NOMO-1 treated with dmso at 0.1 percent for 144 hours (cell line): Measurements from ENCODE around the gene KLHL20.
"Not testable (repeated sequence)": the region's sequence is repeated elsewhere in the genome, so short reads cannot be mapped to it uniquely, and the experiment has no call there.

Experiments used
- DNase-seq: peaks from one replicate; lab custom pipeline; 2025; ENCODE audit not compliant: unreplicated experiment; lab: John Stamatoyannopoulos, UW

The KLHL20 gene, protein sequence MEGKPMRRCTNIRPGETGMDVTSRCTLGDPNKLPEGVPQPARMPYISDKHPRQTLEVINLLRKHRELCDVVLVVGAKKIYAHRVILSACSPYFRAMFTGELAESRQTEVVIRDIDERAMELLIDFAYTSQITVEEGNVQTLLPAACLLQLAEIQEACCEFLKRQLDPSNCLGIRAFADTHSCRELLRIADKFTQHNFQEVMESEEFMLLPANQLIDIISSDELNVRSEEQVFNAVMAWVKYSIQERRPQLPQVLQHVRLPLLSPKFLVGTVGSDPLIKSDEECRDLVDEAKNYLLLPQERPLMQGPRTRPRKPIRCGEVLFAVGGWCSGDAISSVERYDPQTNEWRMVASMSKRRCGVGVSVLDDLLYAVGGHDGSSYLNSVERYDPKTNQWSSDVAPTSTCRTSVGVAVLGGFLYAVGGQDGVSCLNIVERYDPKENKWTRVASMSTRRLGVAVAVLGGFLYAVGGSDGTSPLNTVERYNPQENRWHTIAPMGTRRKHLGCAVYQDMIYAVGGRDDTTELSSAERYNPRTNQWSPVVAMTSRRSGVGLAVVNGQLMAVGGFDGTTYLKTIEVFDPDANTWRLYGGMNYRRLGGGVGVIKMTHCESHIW

DNA sequence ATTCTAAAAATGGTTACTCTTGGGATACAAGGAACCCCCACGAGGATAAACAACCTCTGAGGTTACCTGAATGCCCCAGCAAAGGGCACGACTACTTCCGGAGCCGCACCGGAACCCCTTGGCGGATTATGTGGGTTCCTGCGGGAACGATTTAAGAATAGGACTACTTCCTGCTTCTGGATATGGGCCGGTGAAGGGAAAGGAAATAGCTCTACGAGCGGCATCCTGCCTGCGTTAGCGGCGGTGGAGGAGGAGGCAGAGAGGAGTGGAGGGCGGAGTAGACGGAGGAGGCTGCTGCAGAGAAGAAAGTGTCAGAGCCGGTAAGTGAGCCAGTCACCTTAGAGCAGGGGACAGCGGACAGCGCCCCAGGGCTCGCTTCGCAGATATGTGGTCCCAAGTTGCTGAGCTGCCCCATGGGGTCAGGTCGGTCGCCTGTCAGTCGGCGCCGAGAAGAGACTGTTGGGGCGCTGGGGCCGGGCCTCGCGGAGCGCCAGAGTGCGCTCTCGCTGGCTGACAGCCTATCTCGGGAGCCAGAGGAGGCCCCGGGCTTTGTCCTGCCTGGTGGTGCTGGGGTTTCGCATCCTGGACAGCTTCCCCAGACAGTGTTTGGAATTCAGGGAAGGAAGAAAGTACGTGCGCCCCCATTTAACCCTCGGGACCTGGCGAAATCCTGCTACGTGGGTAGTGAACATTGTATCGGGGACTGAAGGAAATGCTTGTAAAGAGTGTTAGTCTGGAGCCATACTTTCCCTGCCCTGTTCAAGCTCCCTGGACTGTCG lies at the start of gene KLHL20:
Gene KLHL20 (plus strand): TSS at position 223 of the 779 bp plus-strand sequence. CDS start 1,063 bp downstream, outside the sequence.
- peak; percentile 91 for DNase-seq

DNA sequence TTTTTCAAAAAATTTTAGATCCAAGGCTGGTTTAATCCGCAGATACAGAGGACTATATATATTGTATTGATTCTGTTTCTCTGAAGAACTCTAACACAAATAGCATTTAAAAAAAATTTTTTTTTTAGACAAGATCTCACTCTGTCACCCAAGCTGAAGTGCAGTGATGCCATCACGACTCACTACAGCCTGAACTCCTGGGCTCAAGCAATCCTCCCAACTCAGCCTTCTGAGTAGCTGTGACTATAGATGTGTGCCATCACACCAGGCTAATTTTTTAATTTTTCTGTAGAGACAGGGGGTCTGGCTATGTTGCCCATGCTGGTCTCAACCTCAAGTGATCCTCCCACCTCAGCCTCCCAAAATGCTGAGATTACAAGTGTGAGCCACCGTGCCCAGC lies 48.1 kb upstream of the KLHL20 start:
- no peak for DNase-seq

DNA sequence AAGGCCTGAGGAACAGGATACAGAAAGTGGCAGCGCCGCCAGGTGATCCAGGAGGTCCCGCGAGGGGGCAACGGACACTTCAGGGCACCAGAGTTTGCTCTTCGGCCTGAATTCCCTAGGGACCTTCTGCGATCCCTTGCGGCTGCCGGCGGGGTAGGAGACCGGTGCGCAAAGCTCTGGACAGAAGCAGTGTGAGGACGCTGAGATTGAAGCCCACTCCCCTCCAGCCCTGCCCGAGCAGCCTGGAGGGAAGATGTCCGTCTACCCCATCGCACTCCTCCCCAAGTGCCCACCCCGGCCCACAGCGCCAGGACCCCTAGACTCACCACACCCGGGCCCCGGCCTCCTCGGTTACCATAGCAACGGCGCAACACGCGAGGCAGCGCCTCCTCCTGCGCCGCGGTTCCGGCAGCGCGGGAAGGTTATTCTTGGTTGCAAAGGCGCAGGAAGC lies 45.3 kb upstream of the KLHL20 start, which contains the start of gene ANKRD45:
Gene ANKRD45 (minus strand): TSS at position 361 of the 451 bp plus-strand sequence. CDS start 10,433 bp downstream, outside the sequence.
- DNase-seq = no peak

DNA sequence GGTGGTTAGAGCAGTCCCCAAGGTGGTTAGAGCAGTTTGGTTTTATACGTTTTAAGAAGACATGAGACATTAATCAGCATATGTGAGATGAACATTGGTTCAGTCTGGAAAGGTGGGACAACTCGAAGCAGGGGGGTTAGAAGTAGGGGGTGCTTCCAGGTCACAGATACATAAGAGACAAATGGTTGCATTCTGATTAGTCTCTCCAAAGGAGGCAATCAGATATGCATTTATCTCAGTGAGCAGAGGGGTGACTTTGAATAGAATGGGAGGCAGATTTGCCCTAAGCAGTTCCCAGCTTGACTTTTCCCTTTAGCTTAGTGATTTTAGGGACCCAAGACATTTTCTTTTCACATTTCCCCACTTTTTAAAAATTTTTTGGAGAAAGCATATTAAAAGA lies 40.3 kb upstream of the KLHL20 start:
- not testable (repeated sequence) for DNase-seq

DNA sequence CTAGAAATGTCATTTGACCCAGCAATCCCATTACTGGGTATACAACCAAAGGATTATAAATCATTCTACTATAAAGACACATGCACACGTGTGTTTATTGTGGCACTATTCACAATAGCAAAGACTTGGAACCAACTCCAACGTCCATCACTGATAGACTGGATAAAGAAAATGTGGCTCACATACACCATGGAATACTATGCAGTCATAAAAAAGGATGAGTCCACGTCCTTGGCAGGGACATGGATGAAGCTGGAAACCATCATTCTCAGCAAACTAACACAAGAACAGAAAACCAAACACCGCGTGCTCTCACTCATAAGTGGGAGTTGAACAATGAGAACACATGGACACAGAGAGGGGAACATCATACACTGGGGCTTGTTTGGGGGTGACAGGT lies 34.6 kb upstream of the KLHL20 start:
- DNase-seq = not testable (repeated sequence)

DNA sequence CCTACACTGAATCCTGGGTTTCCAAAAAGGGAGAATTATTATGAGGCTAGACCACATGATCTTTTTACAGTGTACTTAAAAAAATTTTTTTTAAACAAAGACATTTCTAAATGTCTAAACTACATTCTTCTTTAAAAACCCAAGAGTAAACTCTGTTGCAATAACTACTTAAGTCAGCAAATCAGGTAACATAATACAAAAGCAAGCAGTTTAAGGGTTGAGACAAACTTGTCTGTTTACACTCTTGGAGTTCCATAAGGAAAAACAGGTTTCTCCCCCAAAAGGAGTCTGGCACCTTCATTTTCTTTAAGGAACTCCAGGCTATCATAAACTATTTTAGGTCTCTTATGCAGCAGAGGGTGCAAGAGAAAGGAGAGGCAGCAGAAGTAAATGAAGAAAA lies 32.6 kb upstream of the KLHL20 start:
- no peak for DNase-seq

DNA sequence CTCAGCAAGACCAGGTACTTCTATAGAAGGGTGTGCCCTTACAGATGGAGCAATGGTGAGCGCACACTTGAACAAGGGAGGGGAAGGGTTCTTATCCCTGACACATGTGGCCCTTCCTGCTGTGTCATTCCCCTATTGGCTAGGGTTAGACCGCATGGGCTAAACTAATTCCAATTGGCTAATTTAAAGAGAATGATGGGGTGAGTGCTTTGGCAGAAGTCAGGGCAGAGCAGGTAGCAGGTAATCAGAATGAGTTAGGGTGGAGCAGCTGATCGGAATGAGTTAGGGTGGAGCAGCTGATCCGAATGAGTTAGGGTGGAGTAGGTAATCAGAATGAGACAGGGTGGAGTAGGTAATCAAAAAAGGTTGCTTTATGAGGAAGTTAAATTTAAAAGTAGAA lies 30.9 kb upstream of the KLHL20 start:
- DNase-seq = not testable (repeated sequence)

DNA sequence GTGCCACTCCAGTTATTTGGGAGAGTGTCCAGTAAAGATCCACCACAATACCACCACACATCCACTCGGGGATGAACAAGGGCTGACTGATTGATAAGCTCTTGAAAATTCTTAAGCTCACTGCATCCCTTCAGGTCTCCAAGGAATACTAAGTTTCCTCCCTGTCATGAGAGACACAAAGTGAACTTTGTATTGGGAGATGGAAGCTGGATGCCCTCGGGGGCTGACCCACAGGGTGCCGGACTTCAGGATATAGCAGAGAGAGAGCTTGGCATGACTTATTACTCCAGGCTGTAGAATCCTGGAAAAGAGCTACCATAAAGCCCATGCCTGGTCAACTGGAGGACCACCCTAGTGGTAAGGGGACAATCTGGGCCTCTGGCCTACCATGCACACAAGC lies 29.7 kb upstream of the KLHL20 start:
- not testable (repeated sequence) for DNase-seq

DNA sequence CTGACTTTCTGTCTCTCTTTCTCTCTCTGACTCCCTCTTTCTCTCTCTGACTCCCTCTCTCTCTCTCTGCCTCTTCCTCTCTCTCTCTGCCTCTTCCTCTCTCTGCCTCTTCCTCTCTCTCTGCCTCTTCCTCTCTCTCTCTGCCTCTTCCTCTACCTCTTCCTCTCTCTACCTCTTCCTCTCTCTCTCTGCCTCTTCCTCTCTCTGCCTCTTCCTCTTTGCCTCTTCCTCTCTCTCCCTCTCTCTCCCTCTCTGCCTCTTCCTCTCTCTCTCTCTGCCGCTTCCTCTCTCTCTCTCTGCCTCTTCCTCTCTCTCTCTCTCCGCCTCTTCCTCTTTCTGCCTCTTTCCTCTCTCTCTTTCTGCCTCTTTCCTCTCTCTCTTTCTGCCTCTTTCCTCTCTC lies 26.5 kb upstream of the KLHL20 start:
- no peak for DNase-seq

DNA sequence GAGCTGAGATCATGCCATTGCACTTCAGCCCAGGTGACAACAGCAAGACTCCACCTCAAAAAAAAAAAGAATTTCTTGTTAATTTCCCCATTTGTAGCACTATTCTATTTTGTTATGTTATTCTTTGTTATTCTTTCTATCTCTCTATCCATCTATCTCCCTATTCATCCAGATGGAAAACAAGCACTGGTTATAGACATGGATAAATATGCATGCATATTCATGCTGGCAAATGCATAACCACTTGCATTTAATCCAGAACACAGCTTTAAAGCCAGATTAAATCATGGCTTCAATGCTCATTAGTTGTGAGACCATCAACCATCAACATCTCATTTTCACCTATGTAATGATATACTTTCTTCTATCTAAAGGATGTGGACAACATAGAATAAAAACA lies 21.5 kb upstream of the KLHL20 start:
- DNase-seq = no peak

DNA sequence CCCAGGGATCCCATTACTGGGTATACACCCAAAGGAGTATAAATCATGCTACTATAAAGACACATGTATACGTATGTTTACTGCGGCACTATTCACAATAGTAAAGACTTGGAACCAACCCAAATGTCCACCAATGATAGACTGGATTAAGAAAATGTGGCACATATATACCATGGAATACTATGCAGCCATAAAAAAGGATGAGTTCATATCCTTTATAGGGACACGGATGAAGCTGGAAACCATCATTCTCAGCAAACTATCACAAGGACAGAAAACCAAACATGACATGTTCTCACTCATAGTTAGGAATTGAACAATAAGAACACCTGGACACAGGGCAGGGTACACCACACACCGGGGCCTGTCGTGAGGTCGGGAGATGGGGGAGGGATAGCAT lies 13.5 kb upstream of the KLHL20 start:
- not testable (repeated sequence) for DNase-seq

DNA sequence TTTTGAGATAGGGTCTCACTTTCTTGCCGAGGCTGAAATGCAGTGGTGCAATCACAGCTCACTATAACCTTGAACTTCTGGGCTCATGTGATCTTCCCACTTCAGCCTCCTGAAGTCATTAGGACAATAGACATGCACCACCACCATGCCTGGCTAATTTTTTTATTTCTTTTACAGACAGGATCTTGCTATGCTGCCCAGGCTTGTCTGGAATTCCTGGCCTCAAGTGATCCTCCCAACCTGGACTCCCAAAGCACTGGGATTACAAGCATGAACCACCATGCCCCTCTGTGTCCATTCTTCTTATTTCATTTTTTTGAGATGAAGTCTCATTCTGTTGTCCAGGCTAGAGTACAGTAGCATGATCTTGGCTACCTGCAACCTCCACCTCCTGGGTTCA lies 12.0 kb upstream of the KLHL20 start:
- no peak for DNase-seq

DNA sequence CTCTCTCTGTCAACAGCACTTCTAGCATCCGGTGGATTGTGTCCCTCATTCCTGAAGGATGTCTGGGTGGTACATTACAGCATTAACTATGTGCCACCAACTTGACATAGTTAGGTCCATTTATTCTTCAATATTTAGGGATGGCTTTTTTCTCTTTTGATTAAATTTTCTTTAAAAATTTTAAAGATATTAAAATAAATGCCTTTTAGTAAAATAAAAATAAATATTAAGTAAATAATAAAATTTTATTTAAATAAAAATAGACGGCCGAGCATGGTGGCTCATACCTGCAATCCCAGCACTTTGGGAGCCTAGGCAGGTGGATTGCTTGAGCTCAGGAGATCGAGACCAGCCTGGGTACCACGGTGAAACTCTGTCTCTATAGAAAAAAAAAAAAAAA lies 9.7 kb upstream of the KLHL20 start:
- DNase-seq = no peak

DNA sequence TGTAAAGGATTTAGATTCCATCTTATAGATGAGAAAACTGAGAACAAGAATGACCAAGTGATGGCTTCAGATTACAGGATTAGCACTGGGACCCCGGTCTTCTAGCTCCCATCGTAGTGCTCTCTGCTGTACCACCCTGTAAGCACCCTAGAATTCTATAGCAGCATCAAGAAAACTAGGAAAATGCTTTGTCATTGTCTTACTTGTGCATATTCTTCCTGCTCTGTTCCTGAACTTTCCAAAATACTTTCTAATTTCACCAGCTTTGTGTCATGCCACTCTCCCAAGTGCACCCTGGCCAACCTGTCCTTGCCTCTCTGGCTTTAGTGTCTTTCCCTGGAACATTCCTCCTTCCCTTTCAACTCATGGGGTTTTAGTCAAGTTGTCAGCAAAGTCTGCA lies 6.0 kb upstream of the KLHL20 start:
- DNase-seq = no peak

DNA sequence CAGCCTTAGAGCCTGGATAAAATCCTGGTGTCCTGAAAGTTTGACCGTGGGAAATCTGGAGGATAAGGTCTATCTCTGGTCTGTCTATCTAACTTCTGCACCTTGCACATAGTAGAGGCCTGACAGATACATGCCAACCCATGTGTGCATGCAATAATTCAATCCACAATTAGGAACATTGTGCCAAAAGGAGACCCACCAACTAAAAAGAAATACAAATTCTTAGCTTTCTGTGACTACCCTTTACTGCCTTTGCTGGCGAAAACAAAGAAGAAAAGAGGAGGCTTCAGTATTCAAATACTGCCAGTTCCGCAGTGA lies 381 bp upstream of the KLHL20 start:
- DNase-seq = no peak

DNA sequence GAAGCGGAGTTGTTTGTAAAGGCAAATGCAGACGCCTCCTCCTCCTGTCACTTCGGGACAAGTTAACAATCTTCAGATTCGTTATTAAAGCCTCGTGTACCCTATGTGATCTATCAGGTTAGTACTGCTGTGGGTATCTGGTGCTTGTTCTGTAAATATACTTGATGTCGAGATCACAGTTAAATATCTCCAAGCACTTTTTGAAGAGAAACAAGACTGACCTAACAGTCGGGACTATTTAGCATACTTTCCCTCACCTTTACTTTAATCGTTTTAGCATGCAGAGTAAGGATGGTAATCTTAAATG lies 710 bp downstream of the KLHL20 start:
- DNase-seq = no peak

DNA sequence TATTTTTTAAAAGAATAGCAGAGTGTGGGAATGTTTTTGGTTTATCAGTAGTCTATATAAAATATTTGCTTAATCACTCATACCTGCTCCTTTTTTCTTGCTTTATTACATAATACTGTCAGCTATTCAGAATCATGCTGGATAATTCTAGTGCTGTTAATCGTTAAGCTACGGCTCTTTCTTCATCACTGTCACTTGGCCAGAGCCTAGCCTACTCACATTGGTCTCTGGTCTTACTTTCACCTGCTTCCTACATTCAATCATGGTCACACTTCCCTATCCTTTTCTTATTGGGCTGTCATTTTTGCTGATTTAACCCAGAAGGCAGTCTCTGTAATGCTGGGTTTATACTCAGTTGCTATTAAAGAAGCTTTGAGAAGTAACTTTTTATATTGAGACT lies 2.5 kb downstream of the KLHL20 start:
- DNase-seq = no peak

DNA sequence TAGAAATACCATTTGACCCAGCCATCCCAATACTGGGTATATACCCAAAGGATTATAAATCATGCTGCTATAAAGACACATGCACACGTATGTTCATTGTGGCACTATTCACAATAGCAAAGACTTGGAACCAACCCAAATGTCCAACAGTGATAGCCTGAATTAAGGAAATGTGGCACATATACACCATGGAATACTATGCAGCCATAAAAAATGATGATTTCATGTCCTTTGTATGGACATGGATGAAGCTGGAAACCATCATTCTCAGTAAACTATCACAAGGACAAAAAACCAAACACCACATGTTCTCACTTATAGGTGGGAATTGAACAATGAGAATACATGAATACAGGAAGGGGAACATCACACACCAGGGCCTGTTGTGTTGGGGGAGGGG lies 16.6 kb downstream of the KLHL20 start:
- not testable (repeated sequence) for DNase-seq

DNA sequence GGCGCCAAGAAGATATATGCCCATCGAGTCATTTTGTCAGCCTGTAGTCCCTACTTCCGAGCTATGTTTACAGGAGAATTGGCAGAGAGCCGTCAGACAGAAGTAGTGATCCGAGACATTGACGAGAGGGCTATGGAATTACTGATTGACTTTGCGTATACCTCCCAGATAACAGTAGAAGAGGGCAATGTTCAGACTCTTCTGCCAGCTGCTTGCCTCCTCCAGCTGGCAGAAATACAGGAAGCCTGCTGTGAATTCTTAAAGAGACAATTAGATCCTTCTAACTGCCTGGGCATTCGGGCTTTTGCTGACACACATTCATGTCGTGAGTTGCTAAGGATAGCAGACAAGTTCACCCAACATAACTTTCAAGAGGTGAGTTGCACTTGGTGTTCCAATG lies 19.1 kb downstream of the KLHL20 start:
- no peak for DNase-seq

DNA sequence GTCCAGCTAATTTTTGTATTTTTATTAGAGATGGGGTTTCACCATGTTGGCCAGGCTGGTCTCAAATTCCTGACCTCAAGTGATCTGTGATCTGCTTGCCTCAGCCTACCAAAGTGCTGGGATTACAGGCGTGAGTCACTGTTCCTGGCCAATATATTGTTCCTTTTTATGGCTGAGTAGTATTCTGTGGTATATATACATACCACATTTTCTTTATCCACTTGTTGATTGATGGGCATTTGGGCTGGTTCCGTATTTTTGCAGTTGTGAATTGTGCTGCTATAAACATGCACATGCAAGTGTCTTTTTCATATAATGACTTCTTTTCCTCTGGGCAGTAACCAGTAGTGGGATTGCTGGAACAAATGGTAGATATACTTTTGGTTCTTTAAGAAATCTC lies 21.3 kb downstream of the KLHL20 start:
- DNase-seq = not testable (repeated sequence)

DNA sequence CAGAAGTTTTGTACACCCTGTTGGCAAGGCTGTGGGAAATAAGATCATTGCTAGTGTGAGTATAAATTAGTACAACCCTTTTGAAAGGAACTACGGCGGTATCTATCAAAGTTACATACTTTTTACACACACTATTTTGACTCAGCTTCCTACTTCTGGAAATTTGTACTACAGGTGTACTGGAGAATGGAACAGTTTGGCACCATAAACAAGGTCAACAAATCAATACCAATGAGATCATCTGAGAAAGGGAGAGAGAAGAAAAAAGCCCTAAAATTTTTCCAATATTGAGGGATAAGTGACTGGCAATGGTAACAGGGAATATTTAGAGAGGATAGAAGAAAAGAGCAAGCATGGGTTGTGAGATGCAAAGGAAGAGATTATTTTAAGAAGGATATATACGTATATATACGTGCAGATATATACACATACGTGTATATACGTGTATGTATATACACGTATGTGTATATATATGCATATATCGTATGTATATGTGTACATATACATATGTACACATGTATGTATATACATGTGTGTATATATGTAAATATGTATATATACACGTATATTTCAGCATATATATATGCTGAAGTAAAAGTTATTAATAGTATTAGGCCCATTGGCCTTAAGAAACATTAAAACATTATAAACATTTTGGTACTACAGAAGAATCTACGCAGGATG lies 27.6 kb downstream of the KLHL20 start:
- no peak for DNase-seq
